Fibroblast of pulmonary artery (primary cell): ENCODE results near the gene SUPT3H.

Source experiments
- DNase-seq: peaks from one replicate; pipeline ENCODE4 v3.0.0-alpha.2; 2010; ENCODE audit warnings: low read depth
- H3K4me3 ChIP-seq: replicated peaks from 2 replicates; pipeline ENCODE4 v1.5.1; 2011; ENCODE audit warnings: low read depth, mild to moderate bottlenecking, control low read depth, low read length, moderate library complexity
- TF ChIP-seq, protein P1 (sequence below): IDR thresholded peaks from 2 replicates; pipeline ENCODE4 v1.5.1; 2011; ENCODE audit warnings: mild to moderate bottlenecking, control low read depth, low read length, inconsistent platforms; ENCODE audit errors: missing control alignments

SUPT3H gene

DNA sequence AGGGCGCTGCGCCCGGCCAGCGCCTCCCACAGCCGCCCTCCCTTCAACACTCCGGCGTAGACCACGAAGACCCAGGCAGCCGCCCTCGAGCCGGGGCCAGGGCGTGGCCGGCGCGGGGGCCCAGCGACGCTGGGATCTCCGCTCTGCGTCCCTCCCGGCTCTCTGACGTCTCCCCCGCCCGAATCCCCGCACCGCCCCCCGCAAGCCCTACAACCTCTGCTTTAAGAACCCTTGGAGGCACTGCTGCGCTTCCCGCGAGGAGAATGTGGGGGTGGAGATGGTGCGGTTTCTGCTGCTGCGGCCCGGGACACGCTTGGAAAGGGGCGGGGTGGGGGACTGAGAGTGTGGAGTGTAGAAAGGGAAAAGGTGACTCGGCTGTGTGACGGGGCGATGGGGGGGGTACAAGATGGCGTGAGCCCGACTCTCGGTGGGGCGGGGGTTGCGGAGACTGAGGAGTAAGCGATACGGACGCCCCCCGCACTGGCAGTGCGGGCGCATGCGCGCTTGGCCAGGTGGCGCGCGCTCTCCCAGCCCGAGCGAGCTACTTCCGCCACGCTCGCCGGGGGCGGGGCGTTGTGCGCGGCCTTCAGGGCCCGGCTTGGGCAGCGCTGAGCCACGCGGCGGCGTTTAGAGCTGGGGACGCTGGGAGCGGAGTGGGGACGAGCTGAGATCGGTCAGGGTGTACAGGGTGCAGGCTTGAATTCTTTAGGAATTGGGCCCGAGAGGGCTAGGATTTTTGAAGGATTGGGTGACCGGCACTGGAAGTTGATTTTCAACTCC is at the start of gene SUPT3H:
TSS of gene SUPT3H (minus strand) at position 381 of the 780 bp plus-strand sequence.
- TF ChIP-seq, protein P1, sequence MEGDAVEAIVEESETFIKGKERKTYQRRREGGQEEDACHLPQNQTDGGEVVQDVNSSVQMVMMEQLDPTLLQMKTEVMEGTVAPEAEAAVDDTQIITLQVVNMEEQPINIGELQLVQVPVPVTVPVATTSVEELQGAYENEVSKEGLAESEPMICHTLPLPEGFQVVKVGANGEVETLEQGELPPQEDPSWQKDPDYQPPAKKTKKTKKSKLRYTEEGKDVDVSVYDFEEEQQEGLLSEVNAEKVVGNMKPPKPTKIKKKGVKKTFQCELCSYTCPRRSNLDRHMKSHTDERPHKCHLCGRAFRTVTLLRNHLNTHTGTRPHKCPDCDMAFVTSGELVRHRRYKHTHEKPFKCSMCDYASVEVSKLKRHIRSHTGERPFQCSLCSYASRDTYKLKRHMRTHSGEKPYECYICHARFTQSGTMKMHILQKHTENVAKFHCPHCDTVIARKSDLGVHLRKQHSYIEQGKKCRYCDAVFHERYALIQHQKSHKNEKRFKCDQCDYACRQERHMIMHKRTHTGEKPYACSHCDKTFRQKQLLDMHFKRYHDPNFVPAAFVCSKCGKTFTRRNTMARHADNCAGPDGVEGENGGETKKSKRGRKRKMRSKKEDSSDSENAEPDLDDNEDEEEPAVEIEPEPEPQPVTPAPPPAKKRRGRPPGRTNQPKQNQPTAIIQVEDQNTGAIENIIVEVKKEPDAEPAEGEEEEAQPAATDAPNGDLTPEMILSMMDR = no peak
- H3K4me3 ChIP-seq = peak within 1 kb of the TSS; percentile 71
- peak; percentile 94 for DNase-seq

DNA sequence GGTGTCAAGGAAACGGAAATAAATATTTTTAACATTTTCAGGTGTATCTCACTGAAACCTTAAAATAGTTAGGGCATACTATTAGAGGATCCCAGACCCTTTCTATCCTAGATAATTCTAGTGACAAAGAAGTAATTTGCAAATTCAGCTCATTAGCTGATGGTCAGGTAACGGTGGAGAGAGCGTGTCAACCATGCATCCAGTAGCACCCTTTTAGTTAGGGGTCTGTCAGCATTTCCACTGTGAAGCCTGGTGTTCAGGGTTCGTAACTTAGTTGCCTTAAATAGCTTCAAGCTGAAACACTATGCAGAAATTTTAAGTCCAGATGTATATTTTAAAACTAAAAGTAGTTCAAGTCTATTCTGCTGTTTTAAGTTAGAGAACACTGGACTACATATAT is 48.5 kb upstream of the SUPT3H start:
- DNase-seq = no peak
- TF ChIP-seq, protein P1 = no peak
- no peak overlapping the region for H3K4me3 ChIP-seq

DNA sequence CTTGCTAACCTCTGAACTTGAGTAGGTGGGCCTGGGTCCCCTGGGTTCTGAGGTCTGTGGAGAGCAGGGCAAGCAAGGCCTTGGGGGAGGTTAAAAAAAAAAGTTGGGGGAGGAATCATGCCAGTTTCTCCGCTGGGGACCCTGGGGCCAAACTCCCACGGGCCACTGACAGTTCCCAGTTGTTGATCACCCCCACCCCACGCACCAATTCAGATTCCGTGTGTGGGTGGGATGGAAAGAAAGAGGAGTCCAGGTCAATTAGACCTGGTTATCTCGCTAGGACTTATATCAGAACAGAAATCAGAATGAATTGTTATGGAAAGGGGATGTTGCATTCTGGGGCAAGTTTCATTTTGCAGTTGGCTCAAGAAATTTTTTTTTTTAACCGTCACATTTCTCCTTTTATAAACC is 46.7 kb upstream of the SUPT3H start:
- no peak for DNase-seq
- TF ChIP-seq, protein P1 = no peak
- H3K4me3 ChIP-seq = peak overlapping the region; percentile 93

DNA sequence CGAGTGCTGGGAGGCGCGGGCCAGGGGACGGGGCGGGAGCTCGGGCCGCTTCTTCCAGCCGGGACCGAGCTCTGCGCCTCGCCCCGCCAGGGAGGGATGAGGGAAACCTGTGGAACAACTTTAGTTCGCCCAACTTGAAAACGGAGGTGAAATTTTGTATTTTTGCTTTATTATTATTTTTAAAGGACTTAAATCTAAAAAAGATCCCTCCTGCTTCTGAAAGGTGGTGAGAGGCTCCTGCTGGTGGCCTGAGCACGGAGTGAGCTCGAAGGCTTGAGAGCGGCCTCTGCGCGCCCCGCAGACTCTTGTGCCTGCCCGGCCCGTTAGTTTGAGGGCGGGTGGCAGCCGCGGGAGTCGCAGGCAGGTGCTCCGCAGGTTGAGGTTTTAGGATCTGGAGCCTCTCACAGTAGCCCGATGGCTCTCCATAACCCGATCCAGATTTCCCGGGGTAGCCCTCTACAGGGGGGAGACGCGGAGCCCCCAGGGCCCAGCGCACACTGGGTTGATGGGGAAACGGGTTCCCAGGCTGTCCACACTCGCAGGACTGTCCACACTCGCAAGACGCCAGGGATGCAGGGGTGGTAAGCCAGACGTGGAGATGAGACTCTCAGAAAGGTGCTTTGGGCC is 46.2 kb upstream of the SUPT3H start:
- DNase-seq = no peak
- H3K4me3 ChIP-seq = peak overlapping the region; percentile 93

DNA sequence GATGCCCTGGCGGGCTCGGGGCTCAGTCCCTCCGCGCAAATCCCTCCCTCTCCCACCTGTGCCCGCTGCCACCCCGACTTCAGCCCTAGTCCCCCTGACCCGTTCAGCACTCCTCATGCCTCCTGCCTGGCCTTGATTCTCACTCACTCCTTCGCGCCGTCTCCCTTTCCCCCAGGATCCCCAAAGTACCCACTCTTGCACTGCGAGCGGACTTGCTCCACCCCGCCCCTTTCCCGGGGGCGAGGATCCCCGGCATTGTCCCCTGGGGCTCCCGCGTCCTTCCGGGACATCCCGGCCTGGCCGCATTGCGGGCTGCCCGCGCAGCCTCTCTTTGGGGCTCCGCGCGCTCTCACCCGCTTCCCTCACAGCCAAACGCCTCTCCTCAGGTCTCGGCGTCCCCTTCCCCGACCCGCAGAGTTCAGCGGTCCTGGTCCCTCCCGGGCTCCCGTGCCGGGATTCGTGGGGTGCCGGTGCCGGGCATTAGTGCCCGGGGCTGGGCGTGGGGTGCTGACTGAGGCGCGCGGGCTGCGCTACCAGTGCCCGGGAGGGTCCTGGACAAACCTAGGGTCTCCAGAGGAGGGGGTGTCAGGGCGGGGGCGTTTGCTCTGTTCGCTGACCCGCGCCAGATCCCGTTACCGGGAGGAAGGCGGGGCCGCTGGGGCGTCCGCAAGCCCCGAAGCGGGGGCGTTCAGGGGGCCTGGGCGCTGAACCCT is 45.5 kb upstream of the SUPT3H start:
- no peak for DNase-seq
- peak overlapping the region; percentile 93 for H3K4me3 ChIP-seq
- TF ChIP-seq, protein P1 = no peak

More for the DNA sequence above, 46.2 kb upstream of the SUPT3H start:
- TF ChIP-seq, protein P1 = no peak

DNA sequence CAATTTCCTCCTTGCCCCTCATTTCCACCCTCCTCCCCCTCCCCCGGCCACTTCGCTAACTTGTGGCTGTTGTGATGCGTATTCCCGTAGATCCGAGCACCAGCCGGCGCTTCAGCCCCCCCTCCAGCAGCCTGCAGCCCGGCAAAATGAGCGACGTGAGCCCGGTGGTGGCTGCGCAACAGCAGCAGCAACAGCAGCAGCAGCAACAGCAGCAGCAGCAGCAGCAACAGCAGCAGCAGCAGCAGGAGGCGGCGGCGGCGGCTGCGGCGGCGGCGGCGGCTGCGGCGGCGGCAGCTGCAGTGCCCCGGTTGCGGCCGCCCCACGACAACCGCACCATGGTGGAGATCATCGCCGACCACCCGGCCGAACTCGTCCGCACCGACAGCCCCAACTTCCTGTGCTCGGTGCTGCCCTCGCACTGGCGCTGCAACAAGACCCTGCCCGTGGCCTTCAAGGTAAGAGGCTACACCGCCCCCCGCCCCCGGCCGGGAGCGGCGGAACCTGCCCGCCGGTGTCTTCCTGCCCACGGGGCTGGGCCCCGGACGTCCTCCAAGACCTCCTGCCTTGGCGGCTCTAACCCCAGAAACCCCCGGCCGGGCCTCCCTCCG is 44.9 kb upstream of the SUPT3H start:
- H3K4me3 ChIP-seq = peak overlapping the region; percentile 93

More for the DNA sequence above, 44.9 kb upstream of the SUPT3H start:
- DNase-seq = peak; percentile 70
- TF ChIP-seq, protein P1 = no peak
